Measurements from ENCODE around the gene GSAP.

Gene GSAP

GRCh38 chr7:77434570-77435275 lies 18.6 kb upstream of the GSAP start:
- no peak for DNase-seq (ENCODE audit: low spot score)

GRCh38 chr7:77433901-77434300 lies 17.8 kb upstream of the GSAP start:
- DNase-seq (ENCODE audit: low spot score) = no peak

GRCh38 chr7:77430927-77431326 lies 14.8 kb upstream of the GSAP start:
- no peak for DNase-seq (ENCODE audit: low spot score)

- no peak for DNase-seq (ENCODE audit: low spot score)
These were observed 12.7 kb upstream of the GSAP start for GRCh38 chr7:77428777-77429231.

- DNase-seq (ENCODE audit: low spot score) = no peak
These were observed 12.0 kb upstream of the GSAP start for GRCh38 chr7:77427996-77428603.

- no peak for DNase-seq (ENCODE audit: low spot score)
These were observed 10.4 kb upstream of the GSAP start for GRCh38 chr7:77426521-77427051.

GRCh38 chr7:77426052-77426404 lies 9.9 kb upstream of the GSAP start:
- no peak for DNase-seq (ENCODE audit: low spot score)

GRCh38 chr7:77425101-77426051 lies 9.2 kb upstream of the GSAP start:
- peak; percentile 72 for DNase-seq (ENCODE audit: low spot score)

GRCh38 chr7:77422500-77422899 lies 6.4 kb upstream of the GSAP start:
- no peak for DNase-seq (ENCODE audit: low spot score)

GRCh38 chr7:77420986-77421672 lies 5.0 kb upstream of the GSAP start:
- DNase-seq (ENCODE audit: low spot score) = no peak

- no peak for DNase-seq (ENCODE audit: low spot score)
These were observed 4.3 kb upstream of the GSAP start for GRCh38 chr7:77420438-77420837.

GRCh38 chr7:77419102-77419501 lies 3.0 kb upstream of the GSAP start:
- no peak for DNase-seq (ENCODE audit: low spot score)

- DNase-seq (ENCODE audit: low spot score) = no peak
These were observed 1.7 kb upstream of the GSAP start for GRCh38 chr7:77417801-77418200.

GRCh38 chr7:77416621-77417371 lies 647 bp upstream of the GSAP start:
- no peak for DNase-seq (ENCODE audit: low spot score)

GRCh38 chr7:77415476-77415822 lies 700 bp downstream of the GSAP start:
- DNase-seq (ENCODE audit: low spot score) = no peak

- no peak for DNase-seq (ENCODE audit: low spot score)
These were observed 2.2 kb downstream of the GSAP start for GRCh38 chr7:77413861-77414424.

- DNase-seq (ENCODE audit: low spot score) = no peak
These were observed 3.0 kb downstream of the GSAP start for GRCh38 chr7:77413128-77413527.

- DNase-seq (ENCODE audit: low spot score) = no peak
These were observed 6.2 kb downstream of the GSAP start for GRCh38 chr7:77409739-77410547.

- no peak for DNase-seq (ENCODE audit: low spot score)
These were observed 7.0 kb downstream of the GSAP start for GRCh38 chr7:77409005-77409738.
